GM12801 (cell line): ENCODE measurements around the gene SIL1.

Experiments used
- TF ChIP-seq, protein P1 (sequence below): IDR thresholded peaks from one replicate; pipeline ENCODE4 v1.5.1; 2011; ENCODE audit warnings: control low read depth; ENCODE audit not compliant: insufficient read length; ENCODE audit errors: extremely low read depth

Gene SIL1

DNA sequence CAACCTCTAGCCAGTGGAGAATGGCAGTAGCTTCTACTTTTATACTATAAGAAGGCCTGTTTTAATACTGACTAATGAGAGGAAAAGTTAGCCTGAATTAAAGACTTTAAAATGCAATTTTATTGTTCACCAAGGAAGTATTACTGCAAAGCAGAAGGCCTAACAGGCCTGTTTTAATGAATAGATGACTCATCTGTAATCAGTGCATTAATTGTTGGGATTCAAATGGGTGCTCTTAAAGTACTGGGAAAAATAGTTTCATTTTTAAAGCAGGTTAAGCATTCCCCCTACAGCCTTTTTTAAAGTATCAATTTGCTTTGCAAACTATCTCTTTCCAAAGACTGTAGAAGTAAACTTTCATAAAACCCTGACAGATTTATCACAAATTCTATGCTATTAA, 147.7 kb downstream of the SIL1 start:
- TF ChIP-seq, protein P1, sequence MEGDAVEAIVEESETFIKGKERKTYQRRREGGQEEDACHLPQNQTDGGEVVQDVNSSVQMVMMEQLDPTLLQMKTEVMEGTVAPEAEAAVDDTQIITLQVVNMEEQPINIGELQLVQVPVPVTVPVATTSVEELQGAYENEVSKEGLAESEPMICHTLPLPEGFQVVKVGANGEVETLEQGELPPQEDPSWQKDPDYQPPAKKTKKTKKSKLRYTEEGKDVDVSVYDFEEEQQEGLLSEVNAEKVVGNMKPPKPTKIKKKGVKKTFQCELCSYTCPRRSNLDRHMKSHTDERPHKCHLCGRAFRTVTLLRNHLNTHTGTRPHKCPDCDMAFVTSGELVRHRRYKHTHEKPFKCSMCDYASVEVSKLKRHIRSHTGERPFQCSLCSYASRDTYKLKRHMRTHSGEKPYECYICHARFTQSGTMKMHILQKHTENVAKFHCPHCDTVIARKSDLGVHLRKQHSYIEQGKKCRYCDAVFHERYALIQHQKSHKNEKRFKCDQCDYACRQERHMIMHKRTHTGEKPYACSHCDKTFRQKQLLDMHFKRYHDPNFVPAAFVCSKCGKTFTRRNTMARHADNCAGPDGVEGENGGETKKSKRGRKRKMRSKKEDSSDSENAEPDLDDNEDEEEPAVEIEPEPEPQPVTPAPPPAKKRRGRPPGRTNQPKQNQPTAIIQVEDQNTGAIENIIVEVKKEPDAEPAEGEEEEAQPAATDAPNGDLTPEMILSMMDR, result no peak

DNA sequence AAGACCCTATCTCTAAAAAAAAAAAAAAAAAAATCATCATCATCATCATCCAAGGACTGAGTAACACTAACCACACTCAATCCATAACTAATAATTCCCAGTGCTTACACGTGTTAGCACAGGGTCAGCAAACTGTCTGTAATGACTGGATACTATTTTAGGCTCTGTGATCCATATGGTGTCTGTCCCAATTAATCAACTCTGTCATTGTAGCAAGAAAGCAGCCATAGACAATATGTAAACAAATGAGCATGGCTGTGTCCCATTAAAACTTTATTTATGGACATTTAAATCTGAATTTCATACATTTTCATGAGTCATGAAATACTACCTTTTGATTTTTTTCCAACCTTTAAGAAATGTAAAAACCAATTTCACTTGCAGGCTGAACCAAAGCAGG, 148.4 kb downstream of the SIL1 start:
- TF ChIP-seq, protein P1, result no peak

DNA sequence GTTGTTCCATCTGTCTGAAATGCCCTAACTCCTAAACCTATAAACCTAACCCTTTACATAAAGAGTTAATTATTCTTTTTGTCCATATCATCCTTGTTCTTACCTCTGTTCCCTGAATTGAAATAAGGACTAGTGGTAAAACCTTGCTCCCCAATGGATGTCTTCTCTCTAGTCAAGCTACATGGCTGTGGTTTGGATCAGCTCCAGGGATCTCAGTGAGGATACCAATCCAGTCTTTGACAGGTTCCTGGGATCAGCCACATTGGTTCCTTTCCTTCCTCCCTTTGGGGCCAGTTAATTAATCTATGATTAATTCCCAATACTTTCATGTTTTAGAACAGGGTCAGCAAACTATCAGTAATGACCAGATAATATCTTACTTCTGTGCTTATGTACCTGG, 151.6 kb downstream of the SIL1 start:
- TF ChIP-seq, protein P1, result no peak

DNA sequence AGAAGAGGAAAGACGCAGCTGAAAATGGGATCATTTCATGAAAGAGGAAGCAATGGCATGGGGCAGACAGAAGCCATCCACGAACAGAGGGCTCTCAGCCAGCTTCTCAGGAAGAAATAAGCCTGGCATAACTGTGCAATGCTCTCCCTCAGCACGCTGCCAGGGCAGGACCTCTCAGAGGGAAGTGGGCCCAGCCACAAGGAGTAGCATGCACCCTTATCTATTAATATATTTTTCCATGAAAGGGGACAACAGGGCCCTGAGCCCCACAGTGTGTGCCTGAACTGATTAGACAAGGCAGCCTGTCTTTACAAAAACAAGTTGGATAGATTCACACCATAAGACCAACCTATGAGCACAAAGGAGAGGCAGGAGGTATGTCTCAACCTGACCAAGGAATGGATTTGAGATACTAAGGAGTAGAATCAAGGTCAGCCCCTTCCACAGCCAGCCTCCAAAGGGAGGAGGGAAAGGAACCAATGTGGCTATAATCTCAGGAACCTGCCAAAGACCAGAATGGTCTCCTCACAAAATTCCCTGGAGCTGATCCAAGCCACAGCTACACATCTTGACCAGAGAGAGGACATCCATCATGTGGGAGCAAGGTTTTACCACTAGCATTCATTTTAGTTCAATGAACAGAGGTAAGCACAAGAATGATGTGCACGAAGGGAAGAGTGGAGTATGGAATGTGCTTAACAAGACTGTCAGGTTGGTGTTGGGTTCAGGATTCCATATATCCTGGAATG, 154.8 kb downstream of the SIL1 start:
- TF ChIP-seq, protein P1, result no peak

DNA sequence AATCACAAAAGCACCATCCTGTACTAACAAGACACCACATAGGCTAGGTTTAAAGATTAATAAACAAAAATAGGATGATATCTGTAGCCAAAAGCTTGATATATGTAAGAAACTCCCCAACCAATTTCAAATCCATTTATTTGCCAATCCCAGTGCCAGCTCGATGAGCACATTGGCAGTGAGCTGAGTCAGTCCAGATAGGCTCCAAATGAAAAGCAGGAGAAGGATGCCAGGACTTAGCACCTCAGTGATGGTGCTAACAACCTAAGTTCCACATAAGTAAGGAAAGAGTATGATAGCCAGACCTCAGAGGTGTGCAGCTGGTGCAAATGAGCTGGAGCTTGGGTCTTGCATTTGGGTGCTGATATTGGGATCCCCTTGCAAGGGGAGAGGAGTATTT, 158.1 kb downstream of the SIL1 start:
- TF ChIP-seq, protein P1, result no peak

DNA sequence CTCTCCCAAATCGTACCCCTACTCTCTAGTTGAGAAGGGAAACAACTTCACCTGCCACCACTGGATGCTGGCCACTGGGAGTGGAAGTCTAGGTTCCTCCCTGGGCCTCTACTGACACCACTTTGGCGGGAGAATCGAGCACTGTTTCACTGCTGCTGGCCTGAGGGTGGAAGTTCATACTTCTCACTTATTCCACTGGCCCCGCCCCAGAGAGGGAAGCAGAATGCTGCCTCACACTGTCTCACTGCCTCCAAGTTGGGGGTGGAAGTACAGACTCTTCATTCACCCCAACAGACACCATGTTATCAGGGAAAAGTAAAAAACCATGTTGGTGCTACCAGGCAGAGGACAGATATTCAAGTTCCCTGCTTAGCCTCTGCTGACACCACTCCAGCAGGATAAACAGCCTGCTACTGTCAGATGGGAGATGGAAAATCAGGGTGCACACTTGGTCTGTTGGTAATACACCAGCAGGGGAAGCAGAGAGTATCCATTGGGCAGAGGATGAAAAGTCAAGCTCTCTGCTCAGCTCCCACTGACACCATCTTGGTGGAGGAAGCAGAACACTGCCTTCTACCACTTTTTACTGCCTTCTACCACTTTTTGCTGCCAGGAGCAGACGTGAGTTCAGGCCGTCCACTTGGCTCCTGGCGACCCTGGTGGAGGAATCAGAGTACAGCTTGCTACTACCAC, 159.4 kb downstream of the SIL1 start:
- TF ChIP-seq, protein P1, result no peak

DNA sequence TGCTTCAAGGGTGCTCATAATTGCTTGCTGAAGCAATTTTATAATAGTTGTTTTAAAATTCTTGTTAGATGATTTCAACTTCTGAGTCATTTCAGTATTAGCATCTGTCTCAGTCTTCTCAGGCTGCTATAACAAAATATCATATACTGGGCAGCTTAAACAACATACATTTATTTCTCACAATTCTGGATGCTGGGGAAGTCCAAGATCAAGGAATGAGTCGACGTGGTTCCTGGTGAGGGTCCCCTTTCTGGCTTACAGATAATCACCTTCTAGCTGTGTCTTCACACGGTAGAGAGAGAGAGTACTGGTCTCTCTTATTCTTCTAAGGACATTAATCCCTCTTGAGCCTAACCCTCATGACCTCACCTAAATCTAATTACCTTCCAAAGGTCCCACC, 160.4 kb downstream of the SIL1 start:
- TF ChIP-seq, protein P1, result no peak
